Activated CD4-positive, alpha-beta memory T cell treated with anti-CD3 and anti-CD28 coated beads, Interleukin-2, amount 10 ng/mL, durations not matched to agents 7 days and 5 days (primary cell): ENCODE data around the gene PFKFB3. TPM values are rescaled to one million over a fixed set of nuclear protein-coding genes. Genes with fewer than 3 reads are reported as not detected.

Source experiments
- CTCF ChIA-PET: fragments of 350-600 bp; sonication (Branson Sonifier 250); formaldehyde crosslinking; loops from one replicate; lab custom pipeline; 2021; ENCODE audit warnings: antibody characterized with exemption, inconsistent platforms; lab: Charles Lee
- POLR2A ChIA-PET: fragments of 350-600 bp; sonication (Branson Sonifier 250); formaldehyde crosslinking; loops from one replicate; lab custom pipeline; 2021; ENCODE audit warnings: antibody characterized with exemption; lab: Charles Lee
- DNase-seq: peaks from one replicate; pipeline ENCODE4 v3.0.0-alpha.2; 2020
- H3K27ac Mint-ChIP-seq: one replicate; pipeline ENCODE4 v1.8.0; 2021; ENCODE audit warnings: mild to moderate bottlenecking, mixed read lengths
- H3K27me3 Mint-ChIP-seq: one replicate; pipeline ENCODE4 v1.8.0; 2021; ENCODE audit warnings: mixed read lengths
- H3K36me3 Mint-ChIP-seq: one replicate; pipeline ENCODE4 v1.8.0; 2021; ENCODE audit warnings: low read depth, mixed read lengths
- H3K4me1 Mint-ChIP-seq: one replicate; pipeline ENCODE4 v1.8.0; 2021; ENCODE audit warnings: mixed read lengths
- H3K4me3 Mint-ChIP-seq: one replicate; pipeline ENCODE4 v1.8.0; 2021; ENCODE audit warnings: mild to moderate bottlenecking, mixed read lengths
- H3K9me3 Mint-ChIP-seq: one replicate; pipeline ENCODE4 v1.8.0; 2021; ENCODE audit warnings: mixed read lengths
- total RNA-seq, 2 experiments: library from RNA; stranded (reverse); gene quantifications; one replicate each; pipeline ENCODE4 v1.2.3, GENCODE V29; 2021

PFKFB3 gene
- total RNA-seq, 2 experiments from 2014 or later = 66.8 to 69.4 TPM

GRCh38 chr10:6227346-6227745, 24.6 kb downstream of the PFKFB3 start:
- Mint-ChIP-seq H3K36me3 (peaks cover 64% of the 10 kb centered on the region), H3K9me3 (no peaks in the 10 kb centered on the region), H3K4me3 (no peak overlapping the region), H3K4me1 (peaks cover 5% of the 10 kb centered on the region), H3K27me3 (no peaks in the 10 kb centered on the region), H3K27ac (no peak overlapping the region)
- no peak for DNase-seq
- ChIA-PET CTCF (no interaction called here), POLR2A (no interaction called here)

DNA sequence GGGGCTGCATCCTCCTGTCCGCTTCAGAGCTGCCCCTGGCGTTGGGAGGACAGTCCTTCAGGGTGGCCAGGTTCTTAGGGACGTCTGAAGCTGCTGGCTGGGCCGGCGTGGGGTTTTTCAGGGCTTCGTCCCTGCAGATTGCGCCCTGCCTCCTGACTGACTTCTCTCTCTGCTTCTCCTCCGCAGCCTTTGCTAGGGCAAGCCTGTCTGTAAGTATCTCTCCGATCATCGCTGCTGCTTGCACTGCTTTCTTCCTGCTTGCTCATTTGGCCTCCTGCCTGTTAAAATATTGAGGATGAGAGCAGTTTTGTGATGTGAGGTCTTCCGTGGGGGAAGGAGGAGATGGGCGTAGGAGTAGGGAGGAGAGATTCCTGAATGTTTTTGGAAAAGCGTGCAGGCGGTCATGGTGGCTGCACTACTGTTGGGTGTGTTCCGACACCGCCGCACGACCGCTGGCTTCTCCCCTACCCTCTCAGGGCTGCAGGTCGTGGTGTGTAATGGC, 25.3 kb downstream of the PFKFB3 start:
- Mint-ChIP-seq H3K36me3 (peaks cover 66% of the 10 kb centered on the region), H3K4me3 (no peak overlapping the region), H3K9me3 (no peaks in the 10 kb centered on the region), H3K27ac (peak overlapping the region; percentile 21), H3K27me3 (no peaks in the 10 kb centered on the region), H3K4me1 (peaks cover 5% of the 10 kb centered on the region)
- POLR2A ChIA-PET = no interaction called here
- CTCF ChIA-PET = no interaction called here
- DNase-seq = no peak

- DNase-seq = no peak
- POLR2A ChIA-PET = interaction anchor here (0.7 kb wide), 1 partner anchor 11 kb away, joined by 3 read pairs; no protein-coding TSS in a partner anchor
- CTCF ChIA-PET = no interaction called here
- Mint-ChIP-seq H3K9me3 (no peaks in the 10 kb centered on the region), H3K4me3 (no peak overlapping the region), H3K27ac (no peak overlapping the region), H3K27me3 (no peaks in the 10 kb centered on the region), H3K4me1 (peaks cover 5% of the 10 kb centered on the region), H3K36me3 (peaks cover 66% of the 10 kb centered on the region)
Measured at GRCh38 chr10:6228647-6229046, 25.9 kb downstream of the PFKFB3 start.

- no peak overlapping the region for H3K4me3 Mint-ChIP-seq
Measured at GRCh38 chr10:6229290-6229689, 26.6 kb downstream of the PFKFB3 start.

GRCh38 chr10:6229746-6230145, 27.0 kb downstream of the PFKFB3 start:
- no peak for DNase-seq
- ChIA-PET POLR2A (no interaction called here), CTCF (no interaction called here)
- Mint-ChIP-seq H3K4me3 (no peak overlapping the region), H3K9me3 (no peaks in the 10 kb centered on the region), H3K27me3 (no peaks in the 10 kb centered on the region), H3K27ac (no peak overlapping the region), H3K4me1 (peaks cover 5% of the 10 kb centered on the region), H3K36me3 (peaks cover 66% of the 10 kb centered on the region)

More at GRCh38 chr10:6229290-6229689, 26.6 kb downstream of the PFKFB3 start:
- Mint-ChIP-seq H3K36me3 (peaks cover 66% of the 10 kb centered on the region), H3K27me3 (no peaks in the 10 kb centered on the region), H3K9me3 (no peaks in the 10 kb centered on the region), H3K4me1 (peaks cover 5% of the 10 kb centered on the region), H3K27ac (no peak overlapping the region)
- DNase-seq = no peak
- ChIA-PET CTCF (no interaction called here), POLR2A (interaction anchor here (0.7 kb wide), 1 partner anchor 10 kb away, joined by 3 read pairs; no protein-coding TSS in a partner anchor)

DNA sequence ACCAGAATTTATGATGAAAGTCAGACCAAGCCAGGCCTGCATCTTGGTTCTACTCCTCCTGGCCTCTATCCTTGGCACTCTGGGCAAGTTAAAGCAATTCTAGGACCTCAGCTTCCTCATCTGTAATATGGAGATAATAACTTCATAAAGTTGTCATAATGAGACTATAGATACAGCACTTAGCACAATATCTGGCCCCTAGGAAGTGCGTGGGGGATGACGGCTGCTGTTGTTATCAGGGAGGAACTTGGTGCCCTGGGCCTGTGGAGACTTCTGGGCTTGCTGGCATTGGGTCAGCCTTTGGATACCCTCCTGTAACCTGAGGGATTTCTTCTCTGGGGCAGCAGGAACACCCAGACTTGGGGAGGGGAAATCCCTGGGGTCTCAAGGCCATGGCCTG, 27.6 kb downstream of the PFKFB3 start:
- no peak overlapping the region for H3K4me3 Mint-ChIP-seq
- no peak for DNase-seq
- CTCF ChIA-PET = no interaction called here
- H3K4me1 Mint-ChIP-seq = peaks cover 5% of the 10 kb centered on the region
- H3K27ac Mint-ChIP-seq = no peak overlapping the region
- H3K27me3 Mint-ChIP-seq = no peaks in the 10 kb centered on the region
- no peaks in the 10 kb centered on the region for H3K9me3 Mint-ChIP-seq
- peaks cover 68% of the 10 kb centered on the region for H3K36me3 Mint-ChIP-seq
- POLR2A ChIA-PET = no interaction called here

DNA sequence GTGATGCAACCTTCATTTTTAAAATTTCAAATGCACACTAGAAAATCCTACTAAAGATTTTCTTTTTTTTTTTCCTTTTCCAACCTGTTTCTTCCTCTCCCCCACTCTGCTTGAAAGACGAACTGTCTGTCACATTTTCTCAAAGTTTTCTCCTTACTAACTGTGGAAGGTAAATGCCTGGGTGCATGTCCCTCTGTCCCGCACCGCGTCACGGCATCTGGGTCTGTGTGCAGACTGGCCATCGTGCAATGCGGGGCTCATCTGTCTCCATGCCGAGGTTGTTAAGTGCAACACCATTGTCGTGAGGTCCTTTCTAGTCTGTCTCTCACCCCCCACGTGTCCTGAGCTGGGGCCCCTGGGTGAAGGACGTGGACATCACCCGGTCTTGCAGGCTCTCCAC, 28.4 kb downstream of the PFKFB3 start:
- H3K27ac Mint-ChIP-seq = no peak overlapping the region
- no peak for DNase-seq
- POLR2A ChIA-PET = no interaction called here
- H3K4me1 Mint-ChIP-seq = peaks cover 5% of the 10 kb centered on the region
- H3K9me3 Mint-ChIP-seq = no peaks in the 10 kb centered on the region
- CTCF ChIA-PET = no interaction called here
- peaks cover 68% of the 10 kb centered on the region for H3K36me3 Mint-ChIP-seq
- H3K4me3 Mint-ChIP-seq = no peak overlapping the region
- H3K27me3 Mint-ChIP-seq = no peaks in the 10 kb centered on the region

- ChIA-PET POLR2A (no interaction called here), CTCF (no interaction called here)
- peaks cover 68% of the 10 kb centered on the region for H3K36me3 Mint-ChIP-seq
- DNase-seq = no peak
- H3K9me3 Mint-ChIP-seq = no peaks in the 10 kb centered on the region
- H3K4me1 Mint-ChIP-seq = peaks cover 5% of the 10 kb centered on the region
- no peak overlapping the region for H3K27ac Mint-ChIP-seq
- no peaks in the 10 kb centered on the region for H3K27me3 Mint-ChIP-seq
- no peak overlapping the region for H3K4me3 Mint-ChIP-seq
Measured at GRCh38 chr10:6231730-6232129, 29.0 kb downstream of the PFKFB3 start.

DNA sequence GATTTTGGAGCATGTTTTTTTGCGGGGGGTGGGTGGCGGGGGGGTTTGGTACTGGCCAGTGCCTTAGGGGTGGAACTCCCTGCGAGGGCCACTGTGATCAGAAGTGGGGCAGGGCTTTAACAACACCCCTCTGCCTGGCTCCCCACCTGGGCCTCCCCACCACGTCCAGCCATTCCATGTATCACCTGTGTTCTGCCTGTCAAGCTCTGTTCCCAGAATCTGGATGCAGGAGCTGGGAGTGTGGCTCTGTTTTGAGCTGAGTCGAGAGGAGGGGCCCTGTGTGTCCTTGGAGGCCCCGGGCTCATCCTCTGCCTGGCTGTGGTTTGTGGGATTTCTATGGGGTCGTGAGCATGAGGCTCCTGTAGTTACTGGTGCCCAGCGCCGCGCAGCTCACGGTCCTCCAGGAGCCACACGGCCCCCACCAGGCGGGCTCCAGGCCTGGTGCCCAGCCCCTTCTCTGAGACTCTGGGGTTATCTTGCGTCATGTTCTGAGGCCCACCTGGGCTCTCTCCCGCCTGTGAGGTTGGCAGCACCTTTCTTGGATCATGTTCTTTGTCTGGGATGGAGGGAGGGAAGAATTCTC, 29.6 kb downstream of the PFKFB3 start:
- no peak for DNase-seq
- Mint-ChIP-seq H3K27ac (no peak overlapping the region), H3K4me1 (peaks cover 5% of the 10 kb centered on the region), H3K4me3 (no peak overlapping the region), H3K27me3 (no peaks in the 10 kb centered on the region), H3K36me3 (peaks cover 64% of the 10 kb centered on the region), H3K9me3 (no peaks in the 10 kb centered on the region)
- ChIA-PET POLR2A (no interaction called here), CTCF (interaction anchor here (0.9 kb wide), 1 partner anchor 170 kb away, joined by 3 read pairs; no protein-coding TSS in a partner anchor)

DNA sequence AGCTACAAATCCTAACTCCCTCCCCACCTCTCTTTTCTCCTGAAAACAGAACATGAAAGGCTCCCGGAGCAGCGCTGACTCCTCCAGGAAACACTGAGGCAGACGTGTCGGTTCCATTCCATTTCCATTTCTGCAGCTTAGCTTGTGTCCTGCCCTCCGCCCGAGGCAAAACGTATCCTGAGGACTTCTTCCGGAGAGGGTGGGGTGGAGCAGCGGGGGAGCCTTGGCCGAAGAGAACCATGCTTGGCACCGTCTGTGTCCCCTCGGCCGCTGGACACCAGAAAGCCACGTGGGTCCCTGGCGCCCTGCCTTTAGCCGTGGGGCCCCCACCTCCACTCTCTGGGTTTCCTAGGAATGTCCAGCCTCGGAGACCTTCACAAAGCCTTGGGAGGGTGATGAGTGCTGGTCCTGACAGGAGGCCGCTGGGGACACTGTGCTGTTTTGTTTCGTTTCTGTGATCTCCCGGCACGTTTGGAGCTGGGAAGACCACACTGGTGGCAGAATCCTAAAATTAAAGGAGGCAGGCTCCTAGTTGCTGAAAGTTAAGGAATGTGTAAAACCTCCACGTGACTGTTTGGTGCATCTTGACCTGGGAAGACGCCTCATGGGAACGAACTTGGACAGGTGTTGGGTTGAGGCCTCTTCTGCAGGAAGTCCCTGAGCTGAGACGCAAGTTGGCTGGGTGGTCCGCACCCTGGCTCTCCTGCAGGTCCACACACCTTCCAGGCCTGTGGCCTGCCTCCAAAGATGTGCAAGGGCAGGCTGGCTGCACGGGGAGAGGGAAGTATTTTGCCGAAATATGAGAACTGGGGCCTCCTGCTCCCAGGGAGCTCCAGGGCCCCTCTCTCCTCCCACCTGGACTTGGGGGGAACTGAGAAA, 30.4 kb downstream of the PFKFB3 start:
- CTCF ChIA-PET = interaction anchor here (0.9 kb wide), 1 partner anchor 169 kb away, joined by 3 read pairs; no protein-coding TSS in a partner anchor
- Mint-ChIP-seq H3K27ac (no peak overlapping the region), H3K27me3 (no peaks in the 10 kb centered on the region), H3K36me3 (peaks cover 65% of the 10 kb centered on the region), H3K4me3 (no peak overlapping the region), H3K4me1 (peaks cover 6% of the 10 kb centered on the region), H3K9me3 (no peaks in the 10 kb centered on the region)
- POLR2A ChIA-PET = interaction anchor here (0.7 kb wide), 1 partner anchor 16 kb away, joined by 3 read pairs; no protein-coding TSS in a partner anchor
- no peak for DNase-seq

DNA sequence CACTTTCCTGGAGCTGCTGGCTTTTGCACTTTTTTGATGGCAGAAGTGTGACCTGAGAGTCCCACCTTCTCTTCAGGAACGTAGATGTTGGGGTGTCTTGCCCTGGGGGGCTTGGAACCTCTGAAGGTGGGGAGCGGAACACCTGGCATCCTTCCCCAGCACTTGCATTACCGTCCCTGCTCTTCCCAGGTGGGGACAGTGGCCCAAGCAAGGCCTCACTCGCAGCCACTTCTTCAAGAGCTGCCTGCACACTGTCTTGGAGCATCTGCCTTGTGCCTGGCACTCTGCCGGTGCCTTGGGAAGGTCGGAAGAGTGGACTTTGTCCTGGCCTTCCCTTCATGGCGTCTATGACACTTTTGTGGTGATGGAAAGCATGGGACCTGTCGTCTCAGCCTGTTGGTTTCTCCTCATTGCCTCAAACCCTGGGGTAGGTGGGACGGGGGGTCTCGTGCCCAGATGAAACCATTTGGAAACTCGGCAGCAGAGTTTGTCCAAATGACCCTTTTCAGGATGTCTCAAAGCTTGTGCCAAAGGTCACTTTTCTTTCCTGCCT, 31.1 kb downstream of the PFKFB3 start:
- ChIA-PET CTCF (interaction anchor here (2.2 kb wide), 1 partner anchor 31 kb away, joined by 7 read pairs; the partner anchor contains the start of gene PFKFB3), POLR2A (interaction anchor here (0.7 kb wide), 1 partner anchor 17 kb away, joined by 3 read pairs; no protein-coding TSS in a partner anchor)
- Mint-ChIP-seq H3K4me1 (peaks cover 6% of the 10 kb centered on the region), H3K27me3 (no peaks in the 10 kb centered on the region), H3K36me3 (peaks cover 61% of the 10 kb centered on the region), H3K27ac (no peak overlapping the region), H3K9me3 (no peaks in the 10 kb centered on the region), H3K4me3 (no peak overlapping the region)
- DNase-seq = no peak

GRCh38 chr10:6234371-6234770, 31.6 kb downstream of the PFKFB3 start:
- CTCF ChIA-PET = interaction anchor here (2.2 kb wide), 1 partner anchor 32 kb away, joined by 7 read pairs; the partner anchor contains the start of gene PFKFB3
- POLR2A ChIA-PET = interaction anchor here (0.6 kb wide), 1 partner anchor 17 kb away, joined by 3 read pairs; no protein-coding TSS in a partner anchor
- no peak for DNase-seq
- H3K4me1 Mint-ChIP-seq = peaks cover 12% of the 10 kb centered on the region
- H3K9me3 Mint-ChIP-seq = no peaks in the 10 kb centered on the region
- H3K27me3 Mint-ChIP-seq = no peaks in the 10 kb centered on the region
- H3K27ac Mint-ChIP-seq = no peak overlapping the region
- H3K4me3 Mint-ChIP-seq = no peak overlapping the region
- peaks cover 66% of the 10 kb centered on the region for H3K36me3 Mint-ChIP-seq
